ENCODE measurements around the gene ODAM. TPM values are rescaled to one million over a fixed set of nuclear protein-coding genes. Genes with fewer than 3 reads are reported as not detected.

Gene ODAM
- total RNA-seq, 1 experiment from 2014 or later = not detected

DNA sequence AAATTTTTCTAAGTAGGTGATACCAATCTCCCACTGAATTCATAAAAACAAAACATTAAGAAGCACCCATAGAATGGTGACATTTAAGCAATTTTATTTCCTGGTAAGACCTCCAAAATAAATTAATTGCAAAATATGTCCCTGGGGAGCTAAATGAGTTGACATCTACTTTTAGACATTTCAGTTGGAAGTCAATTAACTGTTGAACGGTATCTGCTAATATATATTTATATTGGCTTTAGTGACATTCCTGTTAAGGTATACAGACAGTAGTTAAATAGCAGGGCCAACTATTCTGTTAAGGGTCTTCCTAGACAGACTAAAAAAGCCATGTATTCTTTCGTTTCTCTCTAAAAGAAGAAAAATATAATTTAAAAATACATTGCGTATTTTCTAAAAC, 41.6 kb upstream of the ODAM start, which contains the start of gene PRR27:
TSS of gene PRR27 (plus strand) at position 301 of the 400 bp plus-strand sequence. CDS start 139 bp downstream, outside the sequence.
- H3K4me1 ChIP-seq (ENCODE audit: insufficient read depth, low read length) = no peaks in the 10 kb centered on the region
- H2BK120ac ChIP-seq (ENCODE audit: low read depth, low read length, poor library complexity, severe bottlenecking) = no peak within 1 kb of the TSS
- TF ChIP-seq, protein P1, sequence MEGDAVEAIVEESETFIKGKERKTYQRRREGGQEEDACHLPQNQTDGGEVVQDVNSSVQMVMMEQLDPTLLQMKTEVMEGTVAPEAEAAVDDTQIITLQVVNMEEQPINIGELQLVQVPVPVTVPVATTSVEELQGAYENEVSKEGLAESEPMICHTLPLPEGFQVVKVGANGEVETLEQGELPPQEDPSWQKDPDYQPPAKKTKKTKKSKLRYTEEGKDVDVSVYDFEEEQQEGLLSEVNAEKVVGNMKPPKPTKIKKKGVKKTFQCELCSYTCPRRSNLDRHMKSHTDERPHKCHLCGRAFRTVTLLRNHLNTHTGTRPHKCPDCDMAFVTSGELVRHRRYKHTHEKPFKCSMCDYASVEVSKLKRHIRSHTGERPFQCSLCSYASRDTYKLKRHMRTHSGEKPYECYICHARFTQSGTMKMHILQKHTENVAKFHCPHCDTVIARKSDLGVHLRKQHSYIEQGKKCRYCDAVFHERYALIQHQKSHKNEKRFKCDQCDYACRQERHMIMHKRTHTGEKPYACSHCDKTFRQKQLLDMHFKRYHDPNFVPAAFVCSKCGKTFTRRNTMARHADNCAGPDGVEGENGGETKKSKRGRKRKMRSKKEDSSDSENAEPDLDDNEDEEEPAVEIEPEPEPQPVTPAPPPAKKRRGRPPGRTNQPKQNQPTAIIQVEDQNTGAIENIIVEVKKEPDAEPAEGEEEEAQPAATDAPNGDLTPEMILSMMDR (conservative IDR thresholded peaks at IDR 0.05) = no peak
- H4K8ac ChIP-seq (replicated peaks; ENCODE audit: insufficient read length, low read depth, low read length) = no peak within 1 kb of the TSS
- H3T11ph ChIP-seq (ENCODE audit: low read length) = no peak within 1 kb of the TSS
- no peaks in the 10 kb centered on the region for H3K36me3 Mint-ChIP-seq (ENCODE audit: insufficient read depth in 1 of 3, low read depth in 3 of 3)
- no peak within 1 kb of the TSS for H2AFZ ChIP-seq (ENCODE audit: low read length)
- no peak within 1 kb of the TSS for H3K4me3 Mint-ChIP-seq
- WGBS (ENCODE audit: extremely low coverage, insufficient read length, low lambda C conversion rate) = no CpG with 5 or more reads among the region's 3 CpGs
- H3K18ac ChIP-seq (ENCODE audit: insufficient read length, low read depth, low read length) = no peak within 1 kb of the TSS
- no peaks in the 10 kb centered on the region for H3K79me2 ChIP-seq (ENCODE audit: insufficient read depth, low read length)
- no peak within 1 kb of the TSS for H2BK15ac ChIP-seq (ENCODE audit: low read depth, low read length)
- no peaks in the 10 kb centered on the region for H3K9me3 Mint-ChIP-seq
- H2AK5ac ChIP-seq (ENCODE audit: insufficient read length, low read length) = no peak within 1 kb of the TSS
- no peak within 1 kb of the TSS for H3K23ac ChIP-seq (ENCODE audit: insufficient read length, low read depth, low read length)
- no peak within 1 kb of the TSS for H3K14ac ChIP-seq (ENCODE audit: insufficient read depth, low read length)
- no peak within 1 kb of the TSS for H4K5ac ChIP-seq (ENCODE audit: insufficient read length, low read depth, low read length)
- no peaks in the 10 kb centered on the region for H3K79me1 ChIP-seq (ENCODE audit: insufficient read depth, low read depth, low read length, poor library complexity, severe bottlenecking)
- H2BK20ac ChIP-seq (ENCODE audit: low read depth, low read length, poor library complexity, severe bottlenecking) = no peak within 1 kb of the TSS
- no peaks in the 10 kb centered on the region for H3K23me2 ChIP-seq (ENCODE audit: insufficient read length, low read depth, low read length, poor library complexity, severe bottlenecking)
- H2BK12ac ChIP-seq (ENCODE audit: insufficient read length, low read depth, low read length) = no peak within 1 kb of the TSS
- no peak within 1 kb of the TSS for H2BK5ac ChIP-seq (ENCODE audit: insufficient read length, low read length)
- H3K27me3 ChIP-seq (ENCODE audit: insufficient read depth, low read length) = no peaks in the 10 kb centered on the region
- no peak within 1 kb of the TSS for H3K27ac ChIP-seq (ENCODE audit: insufficient read length, low read depth, low read length)
- H3K4me2 ChIP-seq (ENCODE audit: insufficient read depth, insufficient read length, low read length) = no peak within 1 kb of the TSS
- H4K91ac ChIP-seq (ENCODE audit: insufficient read length, low read depth, low read length) = no peak within 1 kb of the TSS
- no peak for DNase-seq
- H3K9ac ChIP-seq (ENCODE audit: extremely low read depth, insufficient read length, low read length) = no peak within 1 kb of the TSS
- H3K4ac ChIP-seq (ENCODE audit: low read depth, low read length) = no peak within 1 kb of the TSS
- no peaks in the 10 kb centered on the region for H3K9me3 ChIP-seq (ENCODE audit: control insufficient read depth, low read depth, low read length)
- H3K56ac ChIP-seq (ENCODE audit: insufficient read length, low read depth, low read length) = no peak within 1 kb of the TSS
- no peak within 1 kb of the TSS for H3K27ac Mint-ChIP-seq
- H3K4me1 Mint-ChIP-seq = peaks cover 5 to 13% of the 10 kb centered on the region in 2 experiments
- no peaks in the 10 kb centered on the region for H3K27me3 Mint-ChIP-seq (ENCODE audit: low read depth)
- no peaks in the 10 kb centered on the region for H4K20me1 ChIP-seq (ENCODE audit: control insufficient read depth, insufficient read depth, insufficient read length)

Data from H9 (cell line).